ENCODE data around the gene VTI1A. TPM values are rescaled to one million over a fixed set of nuclear protein-coding genes. Genes with fewer than 3 reads are reported as not detected.

The VTI1A gene
- total and polyA plus RNA-seq, 2 of the 4 experiments (the other 2 are of a cell fraction), result 9.7 to 24.9 TPM

GRCh38 chr10:112722758-112723157 is 275.7 kb downstream of the VTI1A start:
- Histone ChIP-seq H4K8ac (ENCODE audit: low read depth in 2 of 2, low read length in 2 of 2) (no peak overlapping the region), H2BK5ac (ENCODE audit: low read depth, low read length, poor library complexity, severe bottlenecking) (no peak overlapping the region), H2BK15ac (ENCODE audit: low read depth, low read length) (no peak overlapping the region), H3K9me3 (ENCODE audit: control insufficient read depth, insufficient read depth, low read length) (no peaks in the 10 kb centered on the region), H3K79me1 (ENCODE audit: low read depth in 1 of 2, low read length in 2 of 2) (no peaks in the 10 kb centered on the region), H2AK9ac (replicated peaks; ENCODE audit: low read depth, low read length, poor library complexity) (no peak overlapping the region), H3K56ac (ENCODE audit: extremely low read depth, insufficient read depth, low read length) (no peak overlapping the region), H2BK20ac (ENCODE audit: low read depth, low read length) (no peak overlapping the region), H3K9me1 (ENCODE audit: insufficient read depth, low read length) (0 out of 2 replicates have a peak, but pooled peaks cover 1% of the 10 kb centered on the region), H3K9ac (ENCODE audit: low read depth, low read length) (no peak overlapping the region), H2AFZ (replicated peaks; ENCODE audit: low read length, poor library complexity) (no peak overlapping the region), H3K27ac (ENCODE audit: insufficient read depth, low read length) (no peak overlapping the region), H2AK5ac (ENCODE audit: low read depth, low read length) (no peak overlapping the region), H3K27me3 (ENCODE audit: control insufficient read depth, insufficient read depth, low read length) (no peaks in the 10 kb centered on the region), H3K18ac (ENCODE audit: low read depth, low read length) (no peak overlapping the region), H4K5ac (ENCODE audit: low read depth, low read length) (no peak overlapping the region), H3K4me2 (ENCODE audit: low read depth, low read length) (no peak overlapping the region), H4K20me1 (ENCODE audit: insufficient read depth, low read length) (no peaks in the 10 kb centered on the region), H3K4me1 (ENCODE audit: control insufficient read depth, insufficient read depth, low read length) (no peaks in the 10 kb centered on the region; the same call in 1 of the 2 replicates), H2BK120ac (ENCODE audit: low read depth, low read length) (no peak overlapping the region), H3K23ac (ENCODE audit: low read depth, low read length) (no peak overlapping the region), H3K4ac (ENCODE audit: low read depth, low read length) (no peak overlapping the region), H3K36me3 (ENCODE audit: control insufficient read depth, insufficient read depth, low read length) (no peaks in the 10 kb centered on the region), H4K91ac (ENCODE audit: insufficient read depth, low read depth, low read length) (no peak overlapping the region), H3K14ac (replicated peaks; ENCODE audit: low read depth, low read length) (no peak overlapping the region), H3K4me3 (ENCODE audit: insufficient read depth, low read depth, low read length) (no peak overlapping the region)
- no peak for DNase-seq
- TF ChIP-seq, protein P1, sequence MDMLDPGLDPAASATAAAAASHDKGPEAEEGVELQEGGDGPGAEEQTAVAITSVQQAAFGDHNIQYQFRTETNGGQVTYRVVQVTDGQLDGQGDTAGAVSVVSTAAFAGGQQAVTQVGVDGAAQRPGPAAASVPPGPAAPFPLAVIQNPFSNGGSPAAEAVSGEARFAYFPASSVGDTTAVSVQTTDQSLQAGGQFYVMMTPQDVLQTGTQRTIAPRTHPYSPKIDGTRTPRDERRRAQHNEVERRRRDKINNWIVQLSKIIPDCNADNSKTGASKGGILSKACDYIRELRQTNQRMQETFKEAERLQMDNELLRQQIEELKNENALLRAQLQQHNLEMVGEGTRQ (IDR thresholded peaks at IDR 0.05; ENCODE audit: low read depth, low read length), result no peak
- TF ChIP-seq BHLHE40 (IDR thresholded peaks at IDR 0.05; ENCODE audit: low read depth, low read length) (no peak), FOS (IDR thresholded peaks at IDR 0.05; ENCODE audit: low read depth, low read length) (no peak), CHD1 (IDR thresholded peaks at IDR 0.05; ENCODE audit: low read depth, low read length) (no peak), RCOR1 (IDR thresholded peaks at IDR 0.05; ENCODE audit: insufficient replicate concordance, low read length) (no peak), POLR2A (IDR thresholded peaks at IDR 0.05; ENCODE audit: low read depth, low read length) (no peak), NFE2L2 (IDR thresholded peaks at IDR 0.05; ENCODE audit: low read depth, low read length) (no peak), CTCF (conservative IDR thresholded peaks at IDR 0.05; ENCODE audit: low read depth, low read length) (no peak), RAD21 (IDR thresholded peaks at IDR 0.05; ENCODE audit: low read length) (no peak)
- intact Hi-C loops (cut with micrococcal nuclease) (no loop called here), dilution Hi-C loops (cut with HindIII; ENCODE audit: low sequenced_read_pairs, unreplicated experiment) (no loop called here), in situ Hi-C loops (cut with MboI; ENCODE audit: low sequenced_read_pairs) (loop anchor here (25.0 kb wide), 1 partner anchor 665 kb away; no protein-coding TSS in a partner anchor)
- WGBS, 2 experiments (ENCODE audit: extremely low coverage in 2 of 2, insufficient read length in 1 of 2), result no CpG with 5 or more reads among the region's 3 CpGs
- ChIA-PET CTCF (interaction anchor here (0.7 kb wide), 1 partner anchor 570 kb away, joined by 7 read pairs; no protein-coding TSS in a partner anchor), POLR2A (ENCODE audit: unreplicated experiment) (no interaction called here)
- ATAC-seq (ENCODE audit: low read depth), result no peak
- BruUV-seq (replicated peaks), result no TSS peak

Measured in IMR-90 (cell line).